ENCODE results near the gene INHA.

The INHA gene

GRCh38 chr2:219572237-219573001 is at the start of gene INHA:
INHA (plus strand) TSS chr2:219572310; CDS start chr2:219572375, 65 bp downstream.
- no peak for DNase-seq
- in situ Hi-C loops (cut with HindIII; ENCODE audit: low pct_ligation_motif_present, low pct_unique_long_range_greater_than_20kb, low sequenced_read_pairs): no loop called here

- in situ Hi-C loops (cut with HindIII; ENCODE audit: low pct_ligation_motif_present, low pct_unique_long_range_greater_than_20kb, low sequenced_read_pairs): no loop called here
- DNase-seq: no peak
Observed at GRCh38 chr2:219523031-219523671, 49.0 kb upstream of the INHA start.

GRCh38 chr2:219524817-219525216 is 47.3 kb upstream of the INHA start:
- no peak for DNase-seq
- in situ Hi-C loops (cut with HindIII; ENCODE audit: low pct_ligation_motif_present, low pct_unique_long_range_greater_than_20kb, low sequenced_read_pairs): no loop called here

GRCh38 chr2:219525533-219526232 is 46.4 kb upstream of the INHA start:
- DNase-seq: no peak
- in situ Hi-C loops (cut with HindIII; ENCODE audit: low pct_ligation_motif_present, low pct_unique_long_range_greater_than_20kb, low sequenced_read_pairs): no loop called here

GRCh38 chr2:219526320-219527075 is 45.6 kb upstream of the INHA start:
- no peak for DNase-seq
- in situ Hi-C loops (cut with HindIII; ENCODE audit: low pct_ligation_motif_present, low pct_unique_long_range_greater_than_20kb, low sequenced_read_pairs): no loop called here

GRCh38 chr2:219527076-219527394 is 45.1 kb upstream of the INHA start:
- no peak for DNase-seq

GRCh38 chr2:219527472-219527871 is 44.6 kb upstream of the INHA start:
- in situ Hi-C loops (cut with HindIII; ENCODE audit: low pct_ligation_motif_present, low pct_unique_long_range_greater_than_20kb, low sequenced_read_pairs): no loop called here

More at GRCh38 chr2:219527076-219527394, 45.1 kb upstream of the INHA start:
- in situ Hi-C loops (cut with HindIII; ENCODE audit: low pct_ligation_motif_present, low pct_unique_long_range_greater_than_20kb, low sequenced_read_pairs): no loop called here

GRCh38 chr2:219530048-219530963 is 41.8 kb upstream of the INHA start:
- peak; percentile 86 for DNase-seq
- in situ Hi-C loops (cut with HindIII; ENCODE audit: low pct_ligation_motif_present, low pct_unique_long_range_greater_than_20kb, low sequenced_read_pairs): no loop called here

More at GRCh38 chr2:219527472-219527871, 44.6 kb upstream of the INHA start:
- no peak for DNase-seq

- in situ Hi-C loops (cut with HindIII; ENCODE audit: low pct_ligation_motif_present, low pct_unique_long_range_greater_than_20kb, low sequenced_read_pairs): no loop called here
- no peak for DNase-seq
Observed at GRCh38 chr2:219531639-219532377, 40.3 kb upstream of the INHA start.

GRCh38 chr2:219532378-219532649 is 39.8 kb upstream of the INHA start:
- in situ Hi-C loops (cut with HindIII; ENCODE audit: low pct_ligation_motif_present, low pct_unique_long_range_greater_than_20kb, low sequenced_read_pairs): no loop called here
- no peak for DNase-seq

GRCh38 chr2:219533930-219534661 is 38.0 kb upstream of the INHA start:
- in situ Hi-C loops (cut with HindIII; ENCODE audit: low pct_ligation_motif_present, low pct_unique_long_range_greater_than_20kb, low sequenced_read_pairs): no loop called here
- no peak for DNase-seq

- in situ Hi-C loops (cut with HindIII; ENCODE audit: low pct_ligation_motif_present, low pct_unique_long_range_greater_than_20kb, low sequenced_read_pairs): no loop called here
- DNase-seq: no peak
Observed at GRCh38 chr2:219536425-219536824, 35.7 kb upstream of the INHA start.

- no peak for DNase-seq
- in situ Hi-C loops (cut with HindIII; ENCODE audit: low pct_ligation_motif_present, low pct_unique_long_range_greater_than_20kb, low sequenced_read_pairs): no loop called here
Observed at GRCh38 chr2:219536967-219537366, 35.1 kb upstream of the INHA start.

GRCh38 chr2:219537657-219538488 is 34.2 kb upstream of the INHA start:
- in situ Hi-C loops (cut with HindIII; ENCODE audit: low pct_ligation_motif_present, low pct_unique_long_range_greater_than_20kb, low sequenced_read_pairs): no loop called here
- DNase-seq: no peak

GRCh38 chr2:219538504-219538951 is 33.6 kb upstream of the INHA start:
- DNase-seq: no peak
- in situ Hi-C loops (cut with HindIII; ENCODE audit: low pct_ligation_motif_present, low pct_unique_long_range_greater_than_20kb, low sequenced_read_pairs): no loop called here

Data from ACHN (cell line).